Forelimb muscle (tissue), 1 donor: Measurements from ENCODE around the gene ILKAP. TPM values are rescaled to one million over a fixed set of nuclear protein-coding genes. Genes with fewer than 3 reads are reported as not detected.

Source experiments
- DNase-seq: peaks from one replicate; pipeline ENCODE4 v3.0.0-alpha.2; 2013; ENCODE audit warnings: low read depth
- polyA plus RNA-seq: library from polyadenylated mRNA; unstranded; fragments of 120-200 nt; gene quantifications from one replicate; pipeline ENCODE4 v1.2.1, GENCODE V29; 2013; ENCODE audit not compliant: insufficient read length

ILKAP gene
- polyA plus RNA-seq, 1 donor = 35.1 TPM

GRCh38 chr2:238137885-238138284 is 65.6 kb downstream of the ILKAP start:
- DNase-seq = no peak

GRCh38 chr2:238136820-238137537 is 66.5 kb downstream of the ILKAP start:
- DNase-seq = no peak

GRCh38 chr2:238135601-238136150 is 67.8 kb downstream of the ILKAP start:
- no peak for DNase-seq

GRCh38 chr2:238134393-238134785 is 69.1 kb downstream of the ILKAP start:
- no peak for DNase-seq

- no peak for DNase-seq
These were observed 69.7 kb downstream of the ILKAP start for GRCh38 chr2:238133499-238134392.

GRCh38 chr2:238132463-238133450 is 70.7 kb downstream of the ILKAP start:
- no peak for DNase-seq

- DNase-seq = no peak
These were observed 71.6 kb downstream of the ILKAP start for GRCh38 chr2:238131761-238132462.

GRCh38 chr2:238130696-238131628 is 72.5 kb downstream of the ILKAP start:
- no peak for DNase-seq

GRCh38 chr2:238130111-238130695 is 73.3 kb downstream of the ILKAP start:
- no peak for DNase-seq

- DNase-seq = no peak
These were observed 74.1 kb downstream of the ILKAP start for GRCh38 chr2:238129166-238130010.

- DNase-seq = no peak
These were observed 74.9 kb downstream of the ILKAP start for GRCh38 chr2:238128534-238129001.

GRCh38 chr2:238128061-238128440 is 75.4 kb downstream of the ILKAP start:
- no peak for DNase-seq

- peak; percentile 28 for DNase-seq
These were observed 76.1 kb downstream of the ILKAP start for GRCh38 chr2:238127165-238128060.

GRCh38 chr2:238126775-238127164 is 76.7 kb downstream of the ILKAP start:
- no peak for DNase-seq

GRCh38 chr2:238126338-238126737 is 77.2 kb downstream of the ILKAP start:
- no peak for DNase-seq

GRCh38 chr2:238125127-238125885 is 78.2 kb downstream of the ILKAP start:
- DNase-seq = no peak
